ENCODE results near the gene MMP3.

GRCh38 chr11:102810950-102811660 lies 32.3 kb downstream of the MMP3 start:
- TF ChIP-seq CTCF (IDR thresholded peaks at IDR 0.05) (no peak), POLR2A (IDR thresholded peaks at IDR 0.05) (no peak)
